Endometrium (tissue), 2 donors: Measurements from ENCODE around the gene RFESD.
A peak's percentile ranks its signal among the peaks of the same experiment; 100 is the strongest.

Source experiments
- FAIRE-seq: peaks from 2 replicates; lab custom pipeline; 2012; peaks lifted over from hg19 to GRCh38; lab: Jason Lieb, UNC
- donor health status: control.
- donor health status: control.

RFESD gene

GRCh38 chr5:95646569-95647431 is at the start of gene RFESD:
Gene RFESD, plus strand, starts transcription at chr5:95646777. Its CDS starts 5,495 bp downstream, at chr5:95652272.
- FAIRE-seq, result peak; percentile 81

- no peak for FAIRE-seq
Observed at GRCh38 chr5:95599252-95599651, 47.3 kb upstream of the RFESD start.

GRCh38 chr5:95600557-95600956 is 46.0 kb upstream of the RFESD start:
- no peak for FAIRE-seq

GRCh38 chr5:95605786-95606185 is 40.8 kb upstream of the RFESD start:
- no peak for FAIRE-seq

DNA sequence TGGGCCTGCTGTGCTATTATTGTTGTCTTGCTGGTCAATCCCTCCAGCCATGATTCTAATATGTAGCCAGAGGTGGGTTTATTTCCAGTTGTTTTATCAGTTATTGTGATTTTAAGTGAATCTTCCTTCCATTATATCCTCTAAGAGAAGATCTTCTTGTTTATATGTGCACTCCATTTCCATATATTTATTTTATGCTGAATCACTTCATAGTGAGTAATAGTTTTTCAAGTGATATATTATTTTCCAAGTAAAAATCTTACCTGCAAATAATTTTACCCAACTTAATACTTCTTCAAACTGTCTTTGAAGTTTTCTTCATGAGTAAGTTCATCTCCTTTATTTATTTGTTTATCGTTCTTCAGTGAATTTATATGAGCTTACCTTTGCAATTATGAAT is 40.2 kb upstream of the RFESD start:
- peak; percentile 54 for FAIRE-seq

DNA sequence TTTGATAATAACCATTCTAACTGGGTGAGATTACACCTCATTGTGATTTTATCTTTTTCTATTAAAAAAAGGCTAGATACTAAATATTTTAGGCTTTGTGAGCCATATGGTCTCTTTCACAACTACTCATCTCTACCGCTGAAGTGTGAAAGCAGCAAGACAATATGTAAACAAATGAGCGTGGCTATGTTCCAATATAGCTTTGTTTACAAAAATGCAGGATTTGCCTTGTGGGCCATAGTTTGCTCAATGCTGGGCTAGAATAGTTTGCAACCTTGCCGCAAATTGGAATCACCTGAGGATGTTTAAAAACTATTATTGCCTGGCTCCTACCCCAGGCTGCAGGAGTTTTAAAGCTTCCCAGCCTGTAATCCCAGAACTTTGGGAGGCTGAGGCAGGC is 36.9 kb upstream of the RFESD start:
- FAIRE-seq, result peak; percentile 33

DNA sequence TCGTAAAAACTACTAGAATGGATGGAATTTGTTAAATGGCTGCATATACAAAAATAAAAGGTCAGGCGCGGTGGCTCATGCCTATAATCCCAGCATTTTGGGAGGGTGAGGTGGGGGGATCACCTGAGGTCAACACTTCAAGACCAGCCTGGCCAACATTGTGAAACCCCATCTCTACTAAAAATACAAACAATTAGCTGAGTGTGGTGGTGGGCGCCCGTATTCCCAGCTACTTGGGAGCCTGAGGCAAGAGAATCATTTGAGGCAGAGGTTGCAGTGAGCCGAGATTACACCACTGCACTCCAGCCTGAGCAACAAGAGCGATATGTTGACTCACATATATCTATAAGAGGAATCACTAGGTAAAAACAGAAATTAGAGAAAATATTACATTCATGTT is 36.0 kb upstream of the RFESD start:
- no peak for FAIRE-seq

- FAIRE-seq, result no peak
Observed at GRCh38 chr5:95611396-95611795, 35.2 kb upstream of the RFESD start.

DNA sequence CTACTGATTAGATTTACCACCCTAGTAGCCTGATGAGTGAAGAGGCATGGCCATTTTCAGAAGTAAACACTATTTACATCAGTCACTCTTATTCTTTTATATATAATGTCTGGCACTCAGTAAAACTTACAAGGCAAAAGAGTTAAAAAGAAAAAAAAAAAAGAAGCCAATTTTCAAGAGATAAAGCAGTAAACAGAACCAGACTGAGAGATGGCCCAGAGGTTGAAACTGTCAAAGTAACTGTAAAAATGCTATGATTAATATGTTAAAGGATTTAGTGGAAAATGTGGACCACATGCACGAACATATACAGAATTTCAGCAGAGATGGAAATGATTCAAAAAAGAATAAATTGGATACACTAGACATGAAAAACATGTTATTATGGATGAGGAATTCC is 33.1 kb upstream of the RFESD start:
- no peak for FAIRE-seq

DNA sequence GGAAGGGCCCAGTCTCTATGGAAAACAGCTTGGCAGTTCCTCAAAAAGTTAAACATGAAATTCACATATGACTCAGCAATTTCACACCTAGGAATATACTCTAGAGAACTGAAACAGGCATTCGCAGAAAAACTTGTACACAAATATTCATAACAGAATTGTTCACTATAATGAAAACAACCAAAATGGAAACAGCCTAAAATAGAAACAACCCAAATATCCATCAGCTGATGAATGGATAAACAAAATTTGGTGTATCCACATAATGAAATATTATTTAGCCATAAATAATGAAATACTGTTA is 31.5 kb upstream of the RFESD start:
- FAIRE-seq, result no peak

DNA sequence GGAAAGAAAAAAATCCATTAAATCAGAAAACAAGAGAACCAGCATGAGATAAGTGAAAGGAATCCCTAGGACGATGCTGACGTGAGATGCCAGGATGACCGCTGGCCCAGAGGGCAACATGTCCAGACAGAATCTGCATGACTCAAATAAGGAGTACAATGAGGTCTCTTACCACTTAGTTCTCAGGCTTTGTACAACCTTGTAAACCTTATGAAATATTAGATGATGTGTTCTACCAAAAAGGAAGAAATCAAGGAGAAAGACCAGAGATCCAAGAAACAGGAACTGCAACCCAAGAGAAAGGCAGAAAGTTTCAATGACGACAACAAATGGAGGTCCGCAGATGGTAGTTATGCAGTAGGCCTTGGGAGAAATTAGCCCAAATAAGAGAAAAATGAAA is 29.5 kb upstream of the RFESD start:
- no peak for FAIRE-seq

- no peak for FAIRE-seq
Observed at GRCh38 chr5:95619096-95619495, 27.5 kb upstream of the RFESD start.

DNA sequence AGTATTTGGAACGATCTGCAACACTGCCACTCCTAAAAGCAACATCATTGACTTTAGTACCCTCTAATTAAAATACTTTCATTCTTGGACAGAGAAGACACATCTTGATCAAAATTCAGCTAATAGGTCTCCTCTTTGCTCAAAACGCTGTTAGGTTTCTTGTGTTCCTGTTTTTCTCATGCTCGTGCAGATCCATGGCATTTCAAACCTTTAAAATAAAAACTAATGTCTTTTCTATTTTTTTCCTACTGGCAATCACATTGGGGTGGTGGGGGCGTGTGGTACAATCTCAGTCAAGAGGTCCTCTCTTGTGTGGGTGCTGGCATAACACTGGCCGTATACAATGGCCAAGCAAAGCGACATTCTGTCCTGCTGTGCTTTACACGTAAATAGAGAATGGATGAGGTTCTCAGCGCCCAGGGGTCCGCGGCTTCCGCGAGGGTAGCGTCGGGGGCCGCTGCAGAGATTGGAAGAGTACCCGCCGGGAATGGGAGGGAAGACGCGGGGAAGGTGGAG is 27.0 kb upstream of the RFESD start:
- no peak for FAIRE-seq

DNA sequence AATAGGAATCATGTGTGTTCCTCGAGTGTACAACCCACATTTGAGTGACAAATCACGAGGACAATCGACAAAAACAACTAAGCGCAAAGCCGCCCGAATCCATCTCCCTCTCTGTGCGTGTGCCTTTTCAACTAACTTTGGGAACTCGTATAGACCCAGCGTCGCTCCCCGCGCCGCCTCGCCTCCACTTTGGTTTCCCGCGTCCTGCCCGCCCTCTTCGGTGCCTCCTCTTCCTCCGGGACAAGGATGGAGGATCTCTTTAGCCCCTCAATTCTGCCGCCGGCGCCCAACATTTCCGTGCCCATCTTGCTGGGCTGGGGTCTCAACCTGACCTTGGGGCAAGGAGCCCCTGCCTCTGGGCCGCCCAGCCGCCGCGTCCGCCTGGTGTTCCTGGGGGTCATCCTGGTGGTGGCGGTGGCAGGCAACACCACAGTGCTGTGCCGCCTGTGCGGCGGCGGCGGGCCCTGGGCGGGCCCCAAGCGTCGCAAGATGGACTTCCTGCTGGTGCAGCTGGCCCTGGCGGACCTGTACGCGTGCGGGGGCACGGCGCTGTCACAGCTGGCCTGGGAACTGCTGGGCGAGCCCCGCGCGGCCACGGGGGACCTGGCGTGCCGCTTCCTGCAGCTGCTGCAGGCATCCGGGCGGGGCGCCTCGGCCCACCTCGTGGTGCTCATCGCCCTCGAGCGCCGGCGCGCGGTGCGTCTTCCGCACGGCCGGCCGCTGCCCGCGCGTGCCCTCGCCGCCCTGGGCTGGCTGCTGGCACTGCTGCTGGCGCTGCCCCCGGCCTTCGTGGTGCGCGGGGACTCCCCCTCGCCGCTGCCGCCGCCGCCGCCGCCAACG is 26.3 kb upstream of the RFESD start, which contains the start of gene GPR150:
GPR150 (plus strand) TSS at position 58 of the 840 bp plus-strand sequence; CDS start at position 247, 189 bp downstream.
- FAIRE-seq, result no peak

DNA sequence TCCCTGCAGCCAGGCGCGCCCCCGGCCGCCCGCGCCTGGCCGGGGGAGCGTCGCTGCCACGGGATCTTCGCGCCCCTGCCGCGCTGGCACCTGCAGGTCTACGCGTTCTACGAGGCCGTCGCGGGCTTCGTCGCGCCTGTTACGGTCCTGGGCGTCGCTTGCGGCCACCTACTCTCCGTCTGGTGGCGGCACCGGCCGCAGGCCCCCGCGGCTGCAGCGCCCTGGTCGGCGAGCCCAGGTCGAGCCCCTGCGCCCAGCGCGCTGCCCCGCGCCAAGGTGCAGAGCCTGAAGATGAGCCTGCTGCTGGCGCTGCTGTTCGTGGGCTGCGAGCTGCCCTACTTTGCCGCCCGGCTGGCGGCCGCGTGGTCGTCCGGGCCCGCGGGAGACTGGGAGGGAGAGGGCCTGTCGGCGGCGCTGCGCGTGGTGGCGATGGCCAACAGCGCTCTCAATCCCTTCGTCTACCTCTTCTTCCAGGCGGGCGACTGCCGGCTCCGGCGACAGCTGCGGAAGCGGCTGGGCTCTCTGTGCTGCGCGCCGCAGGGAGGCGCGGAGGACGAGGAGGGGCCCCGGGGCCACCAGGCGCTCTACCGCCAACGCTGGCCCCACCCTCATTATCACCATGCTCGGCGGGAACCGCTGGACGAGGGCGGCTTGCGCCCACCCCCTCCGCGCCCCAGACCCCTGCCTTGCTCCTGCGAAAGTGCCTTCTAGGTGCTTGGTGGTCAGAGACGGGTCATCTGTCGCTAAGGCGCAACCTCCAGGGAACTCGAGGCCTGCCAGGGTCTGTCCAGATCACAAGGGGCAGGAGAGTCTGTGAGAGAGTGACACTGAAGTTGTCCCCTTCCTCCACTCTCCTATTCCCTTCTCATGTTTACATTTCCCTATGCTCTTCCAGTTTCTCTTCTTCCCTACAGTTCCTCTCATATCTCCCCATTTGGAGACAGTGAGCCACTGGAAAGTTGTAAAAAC is 25.4 kb upstream of the RFESD start:
- no peak for FAIRE-seq

DNA sequence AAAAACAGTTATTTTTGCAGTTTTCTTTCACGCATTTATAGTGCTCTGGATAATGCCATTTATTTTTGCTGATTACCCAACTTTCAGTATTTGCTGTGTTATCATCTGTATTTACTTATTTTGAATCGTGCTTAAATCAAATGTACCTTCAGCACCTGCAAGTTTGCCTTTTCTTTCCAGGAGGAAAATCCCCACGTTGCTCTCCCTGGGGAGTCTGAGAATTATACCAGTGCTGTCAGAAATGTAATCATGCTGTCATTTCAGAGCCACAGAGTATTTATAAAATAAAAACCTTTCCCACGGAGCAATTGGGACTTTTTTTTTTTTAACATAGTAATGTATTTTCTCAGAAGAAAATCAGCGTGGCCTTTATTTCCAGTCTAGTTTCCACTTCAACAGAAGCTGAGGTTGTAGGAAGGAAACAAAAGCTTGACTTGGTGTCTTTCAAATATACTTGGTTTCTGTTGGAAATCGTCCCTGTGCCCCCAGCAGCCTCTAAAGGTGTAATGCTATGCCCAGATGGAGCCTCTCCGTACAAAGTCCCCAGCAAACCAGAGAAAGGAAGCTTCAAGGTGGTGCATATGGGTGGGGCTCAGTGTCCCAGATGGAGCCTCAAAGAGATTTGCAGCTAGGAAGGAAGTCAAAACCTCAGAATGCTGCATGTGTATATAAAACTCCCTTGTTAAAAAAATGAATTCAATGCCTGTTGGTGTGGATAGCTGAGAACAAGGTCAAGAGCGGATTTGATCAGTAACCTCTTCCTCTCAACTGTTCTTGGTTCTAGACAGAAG is 24.5 kb upstream of the RFESD start:
- FAIRE-seq, result no peak

DNA sequence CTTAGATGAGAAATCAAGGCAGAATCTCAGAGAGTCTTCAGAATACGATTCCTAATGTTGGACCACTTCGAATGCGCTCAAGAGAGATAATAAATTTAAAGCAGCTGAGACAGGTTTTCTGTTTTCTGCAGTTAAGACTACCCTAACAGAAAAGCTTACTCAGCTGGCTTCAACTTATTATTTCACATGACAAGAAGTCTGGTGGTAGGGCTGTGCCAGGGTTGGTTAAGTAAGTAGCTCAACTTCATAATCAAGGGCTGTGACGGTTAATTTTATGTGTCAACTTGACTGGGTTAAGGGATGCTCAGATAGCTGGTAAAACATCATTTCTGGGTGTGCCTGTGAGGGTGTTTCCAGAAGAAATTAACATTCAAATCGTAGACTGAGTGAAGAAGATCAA is 22.9 kb upstream of the RFESD start:
- no peak for FAIRE-seq

DNA sequence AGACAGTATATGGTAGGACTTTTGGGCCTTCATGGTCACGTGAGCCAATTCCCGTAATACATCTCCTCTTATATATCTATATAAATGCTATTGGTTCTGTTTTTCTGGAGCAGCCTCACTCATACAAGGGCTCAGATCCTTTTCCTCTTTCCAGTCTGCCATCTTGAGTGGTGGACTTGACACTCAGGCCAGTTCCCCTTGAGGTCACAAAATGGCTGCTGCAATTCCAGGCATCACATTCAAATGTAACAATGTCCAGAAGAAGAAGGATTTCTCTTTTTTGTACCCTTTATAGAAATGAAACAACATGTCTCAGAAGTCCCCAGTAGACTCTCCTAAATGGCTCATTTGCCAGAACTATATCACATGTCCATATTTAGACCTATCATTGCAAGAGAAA is 22.2 kb upstream of the RFESD start:
- FAIRE-seq, result no peak

GRCh38 chr5:95626701-95627100 is 19.9 kb upstream of the RFESD start:
- no peak for FAIRE-seq

DNA sequence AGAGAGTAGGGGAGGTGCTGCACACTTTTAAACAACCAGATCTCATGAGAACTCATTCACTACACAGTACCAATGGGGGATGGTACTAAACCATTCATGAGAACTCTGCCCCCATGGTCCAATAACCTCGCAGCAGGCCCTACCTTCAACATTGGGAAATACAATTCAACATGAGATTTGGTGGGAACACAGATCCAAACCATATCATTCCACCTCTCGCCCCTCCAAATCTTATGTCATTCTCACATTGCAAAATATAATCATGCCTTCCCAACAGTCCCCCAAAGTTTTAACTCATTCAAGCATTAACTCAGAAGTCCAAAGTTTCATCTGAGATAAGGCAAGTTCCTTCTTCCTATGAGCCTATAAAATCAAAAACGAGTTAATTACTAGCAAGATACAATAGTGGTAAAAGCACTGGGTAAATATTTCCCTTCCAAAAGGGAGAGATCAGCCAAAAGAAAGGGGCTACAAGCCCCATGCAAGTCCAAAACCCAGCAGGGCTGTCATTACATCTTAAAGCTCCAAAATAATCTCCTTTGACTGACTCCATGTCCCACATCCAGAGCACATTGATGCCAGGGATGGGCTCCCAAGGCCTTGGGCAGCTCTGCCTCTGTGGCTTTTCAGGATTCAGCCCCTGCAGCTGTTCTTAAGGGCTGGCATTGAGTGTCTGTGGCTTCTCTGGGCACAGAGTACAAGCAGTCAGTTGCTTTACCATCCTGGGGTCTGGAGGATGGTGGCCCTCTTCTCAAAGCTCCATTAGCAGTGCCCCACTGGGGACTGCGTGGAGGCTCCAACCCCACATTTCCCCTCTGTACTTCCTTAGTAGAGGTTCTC is 18.4 kb upstream of the RFESD start:
- FAIRE-seq, result no peak
